ENCODE measurements around the gene THAP11.

DNA sequence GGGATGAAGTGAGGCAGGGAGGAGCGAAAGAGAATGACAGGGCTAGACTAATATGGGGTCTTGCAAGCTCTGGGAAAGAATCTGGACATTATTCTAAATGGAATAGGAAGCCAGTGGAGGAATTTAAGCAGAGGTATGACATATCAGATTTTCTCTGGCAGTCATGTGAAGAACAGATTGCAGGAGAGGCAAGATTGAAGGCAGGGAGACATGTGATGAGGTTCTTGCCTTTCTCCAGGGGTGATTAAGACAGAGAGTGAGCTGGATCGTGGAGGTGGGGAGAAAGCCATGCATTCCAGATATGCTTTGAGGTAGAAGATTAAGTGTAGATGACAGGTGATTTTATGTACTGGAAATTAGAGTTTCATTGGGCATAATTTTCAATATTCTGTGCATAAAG, 4.3 kb upstream of the THAP11 start:
- TF ChIP-seq, protein P1, sequence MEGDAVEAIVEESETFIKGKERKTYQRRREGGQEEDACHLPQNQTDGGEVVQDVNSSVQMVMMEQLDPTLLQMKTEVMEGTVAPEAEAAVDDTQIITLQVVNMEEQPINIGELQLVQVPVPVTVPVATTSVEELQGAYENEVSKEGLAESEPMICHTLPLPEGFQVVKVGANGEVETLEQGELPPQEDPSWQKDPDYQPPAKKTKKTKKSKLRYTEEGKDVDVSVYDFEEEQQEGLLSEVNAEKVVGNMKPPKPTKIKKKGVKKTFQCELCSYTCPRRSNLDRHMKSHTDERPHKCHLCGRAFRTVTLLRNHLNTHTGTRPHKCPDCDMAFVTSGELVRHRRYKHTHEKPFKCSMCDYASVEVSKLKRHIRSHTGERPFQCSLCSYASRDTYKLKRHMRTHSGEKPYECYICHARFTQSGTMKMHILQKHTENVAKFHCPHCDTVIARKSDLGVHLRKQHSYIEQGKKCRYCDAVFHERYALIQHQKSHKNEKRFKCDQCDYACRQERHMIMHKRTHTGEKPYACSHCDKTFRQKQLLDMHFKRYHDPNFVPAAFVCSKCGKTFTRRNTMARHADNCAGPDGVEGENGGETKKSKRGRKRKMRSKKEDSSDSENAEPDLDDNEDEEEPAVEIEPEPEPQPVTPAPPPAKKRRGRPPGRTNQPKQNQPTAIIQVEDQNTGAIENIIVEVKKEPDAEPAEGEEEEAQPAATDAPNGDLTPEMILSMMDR (IDR thresholded peaks at IDR 0.05): no peak
- TF ChIP-seq TAF1 (IDR thresholded peaks at IDR 0.05; ENCODE audit: borderline replicate concordance, low read depth, low read length) (no peak), SMC3 (IDR thresholded peaks at IDR 0.05; ENCODE audit: low read depth, low read length) (no peak), POLR2AphosphoS5 (IDR thresholded peaks at IDR 0.05; ENCODE audit: low read depth, low read length) (no peak), RCOR1 (IDR thresholded peaks at IDR 0.05; ENCODE audit: low read length) (no peak), RAD21 (IDR thresholded peaks at IDR 0.05; ENCODE audit: low read length) (no peak), GABPA (IDR thresholded peaks at IDR 0.05; ENCODE audit: low read depth) (no peak), EP300 (IDR thresholded peaks at IDR 0.05; ENCODE audit: borderline replicate concordance in 1 of 2, low read depth in 1 of 2, low read length in 1 of 2) (no peak), RXRA (IDR thresholded peaks at IDR 0.05; ENCODE audit: borderline replicate concordance, low read depth) (no peak), FOXM1 (IDR thresholded peaks at IDR 0.05; ENCODE audit: low read depth) (no peak), RFX5 (IDR thresholded peaks at IDR 0.05; ENCODE audit: low read length) (no peak), EZH2phosphoT487 (IDR thresholded peaks at IDR 0.05; ENCODE audit: borderline replicate concordance, low read depth) (no peak), USF2 (IDR thresholded peaks at IDR 0.05; ENCODE audit: borderline replicate concordance, low read depth, low read length) (no peak)
- TF ChIP-seq, protein P2, sequence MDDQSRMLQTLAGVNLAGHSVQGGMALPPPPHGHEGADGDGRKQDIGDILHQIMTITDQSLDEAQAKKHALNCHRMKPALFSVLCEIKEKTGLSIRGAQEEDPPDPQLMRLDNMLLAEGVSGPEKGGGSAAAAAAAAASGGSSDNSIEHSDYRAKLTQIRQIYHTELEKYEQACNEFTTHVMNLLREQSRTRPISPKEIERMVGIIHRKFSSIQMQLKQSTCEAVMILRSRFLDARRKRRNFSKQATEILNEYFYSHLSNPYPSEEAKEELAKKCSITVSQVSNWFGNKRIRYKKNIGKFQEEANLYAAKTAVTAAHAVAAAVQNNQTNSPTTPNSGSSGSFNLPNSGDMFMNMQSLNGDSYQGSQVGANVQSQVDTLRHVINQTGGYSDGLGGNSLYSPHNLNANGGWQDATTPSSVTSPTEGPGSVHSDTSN (IDR thresholded peaks at IDR 0.05): no peak
